ENCODE data around the gene PPM1L.

DNA sequence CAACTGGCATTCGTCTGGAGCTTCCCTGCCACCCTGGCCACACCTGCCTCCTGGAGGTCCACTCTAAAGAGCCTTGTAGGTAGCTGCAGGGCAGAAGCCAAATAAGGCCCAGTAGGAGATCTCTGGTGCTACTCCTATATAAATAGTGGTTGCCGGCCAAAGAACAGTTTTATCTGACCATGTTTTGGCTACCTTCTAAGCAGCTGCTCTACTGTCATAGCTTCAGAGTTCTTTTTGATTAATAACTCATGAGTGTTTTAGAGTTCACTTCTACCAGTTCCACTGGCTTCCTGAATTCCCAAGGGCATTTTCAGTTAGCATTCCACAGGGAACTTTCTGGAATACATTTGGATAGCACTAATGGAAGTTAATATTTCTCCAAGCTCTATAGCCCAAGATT is 194.5 kb downstream of the PPM1L start:
- TF ChIP-seq CTCF (IDR thresholded peaks at IDR 0.05; ENCODE audit: low read depth, low read length) (no peak), EZH2phosphoT487 (IDR thresholded peaks at IDR 0.05; ENCODE audit: low read depth) (no peak)
